ENCODE measurements around the gene TICAM2. TPM values are rescaled to one million over a fixed set of nuclear protein-coding genes. Genes with fewer than 3 reads are reported as not detected.

Gene TICAM2
- total RNA-seq, 1 experiment from 2014 or later = 1.0 TPM

- DNase-seq (ENCODE audit: low spot score) (no peak), ATAC-seq (no peak)
- POLR2A ChIA-PET = no interaction called here
- Mint-ChIP-seq H3K27me3 (ENCODE audit: low read depth) (no peaks in the 10 kb centered on the region), H3K36me3 (peaks cover 4% of the 10 kb centered on the region), H3K4me1 (peaks cover 4% of the 10 kb centered on the region), H3K4me3 (no peak overlapping the region), H3K9me3 (peaks cover 12% of the 10 kb centered on the region), H3K27ac (no peak overlapping the region)
- CTCF ChIA-PET = interaction anchor here (1.0 kb wide), 1 partner anchor 105 kb away, joined by 4 read pairs; no protein-coding TSS in a partner anchor
- TF ChIP-seq NR1H2 (CRISPR knock-in tag; IDR thresholded peaks at IDR 0.05) (no peak), ZNF671 (CRISPR knock-in tag; IDR thresholded peaks at IDR 0.05) (no peak), MLX (CRISPR knock-in tag; IDR thresholded peaks at IDR 0.05) (no peak), GTF2I (CRISPR knock-in tag; conservative IDR thresholded peaks at IDR 0.05) (no peak), RORB (CRISPR knock-in tag; IDR thresholded peaks at IDR 0.05) (no peak), IRF2 (CRISPR knock-in tag; IDR thresholded peaks at IDR 0.05; ENCODE audit: borderline replicate concordance, low read depth) (no peak), GABPB1 (CRISPR knock-in tag; IDR thresholded peaks at IDR 0.05) (no peak), CREM (CRISPR knock-in tag; IDR thresholded peaks at IDR 0.05) (no peak), HMGA2 (CRISPR knock-in tag; IDR thresholded peaks at IDR 0.05) (no peak), JAZF1 (CRISPR knock-in tag; IDR thresholded peaks at IDR 0.05) (no peak), TEAD4 (CRISPR knock-in tag; IDR thresholded peaks at IDR 0.05) (no peak), AR (CRISPR knock-in tag; IDR thresholded peaks at IDR 0.05) (no peak)
- TF ChIP-seq, protein P1, sequence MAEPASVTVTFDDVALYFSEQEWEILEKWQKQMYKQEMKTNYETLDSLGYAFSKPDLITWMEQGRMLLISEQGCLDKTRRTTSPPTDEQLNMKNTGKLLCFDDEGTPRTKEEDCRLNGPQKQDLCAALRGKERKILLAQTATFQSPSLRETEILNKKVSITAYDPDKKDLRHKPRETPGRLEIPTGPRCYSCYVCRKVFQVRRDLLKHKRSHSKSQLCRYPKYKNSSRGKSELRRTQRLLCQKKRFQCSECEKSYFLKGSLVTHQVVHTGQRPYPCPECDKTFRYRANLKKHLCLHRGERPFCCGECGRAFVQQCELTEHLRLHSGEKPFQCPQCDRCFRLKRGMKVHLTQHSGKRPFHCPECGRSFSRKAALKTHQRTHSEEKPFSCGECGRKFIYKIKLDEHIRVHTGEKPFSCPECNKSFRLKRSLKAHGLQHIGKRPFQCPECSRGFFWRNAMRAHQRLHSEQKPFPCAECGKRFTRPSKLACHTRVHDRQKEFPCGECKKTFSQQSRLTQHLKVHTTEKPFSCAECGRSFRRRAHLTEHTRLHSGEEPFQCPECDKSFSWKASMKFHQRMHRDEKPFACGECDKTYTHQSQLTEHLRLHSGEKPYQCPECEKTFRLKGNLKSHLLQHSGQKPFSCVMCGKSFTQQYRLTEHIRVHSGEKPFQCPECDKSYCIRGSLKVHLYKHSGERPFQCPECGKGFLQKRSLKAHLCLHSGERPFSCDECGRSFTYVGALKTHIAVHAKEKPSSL (CRISPR knock-in tag; conservative IDR thresholded peaks at IDR 0.05) = no peak
Observed at GRCh38 chr5:115577741-115578140, 24.5 kb downstream of the TICAM2 start.

DNA sequence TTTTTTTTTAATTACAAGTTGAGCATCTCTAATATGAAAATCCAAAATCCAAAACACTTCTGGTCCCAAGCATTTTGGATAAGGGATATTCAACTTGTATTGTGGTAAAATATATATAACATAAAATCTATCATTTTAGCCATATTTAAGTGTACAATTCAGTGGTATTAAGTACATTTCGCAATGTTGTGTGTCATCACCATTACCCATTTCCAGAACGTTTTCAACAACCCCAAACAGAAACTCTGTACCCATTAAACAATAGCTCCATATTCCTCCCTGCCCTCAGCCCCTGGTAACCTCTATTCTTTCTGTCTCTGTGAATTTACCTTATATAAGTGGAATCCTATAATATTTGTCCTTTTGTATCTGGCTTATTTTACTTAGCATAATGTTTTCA lies 24.9 kb downstream of the TICAM2 start:
- TF ChIP-seq MLX (CRISPR knock-in tag; IDR thresholded peaks at IDR 0.05) = no peak
- no peak for TF ChIP-seq MYBL2 (CRISPR knock-in tag; IDR thresholded peaks at IDR 0.05)
- no peak for TF ChIP-seq PREB (CRISPR knock-in tag; IDR thresholded peaks at IDR 0.05; ENCODE audit: borderline replicate concordance)
- no peak for TF ChIP-seq SMAD4 (CRISPR knock-in tag; IDR thresholded peaks at IDR 0.05)
- TF ChIP-seq ZBTB21 (CRISPR knock-in tag; IDR thresholded peaks at IDR 0.05; ENCODE audit: borderline replicate concordance) = no peak
- TF ChIP-seq ZNF416 (CRISPR knock-in tag; IDR thresholded peaks at IDR 0.05) = no peak
- no peak for TF ChIP-seq ZNF396 (CRISPR knock-in tag; IDR thresholded peaks at IDR 0.05; ENCODE audit: borderline replicate concordance)
- TF ChIP-seq ETV6 (CRISPR knock-in tag; IDR thresholded peaks at IDR 0.05) = no peak
- TF ChIP-seq EMX1 (CRISPR knock-in tag; IDR thresholded peaks at IDR 0.05) = no peak
- TF ChIP-seq JUN (CRISPR knock-in tag; IDR thresholded peaks at IDR 0.05) = no peak
- no peak for TF ChIP-seq MAX (CRISPR knock-in tag; IDR thresholded peaks at IDR 0.05)
- TF ChIP-seq GABPB1 (CRISPR knock-in tag; IDR thresholded peaks at IDR 0.05) = no peak
- TF ChIP-seq ESRRA (CRISPR knock-in tag; IDR thresholded peaks at IDR 0.05; ENCODE audit: borderline replicate concordance) = no peak
- TF ChIP-seq SOX15 (CRISPR knock-in tag; IDR thresholded peaks at IDR 0.05) = no peak
- no peak for TF ChIP-seq ATF3 (CRISPR knock-in tag; conservative IDR thresholded peaks at IDR 0.05)
- TF ChIP-seq, protein P1 (CRISPR knock-in tag; conservative IDR thresholded peaks at IDR 0.05) = no peak
- no peak for TF ChIP-seq ATF1 (CRISPR knock-in tag; IDR thresholded peaks at IDR 0.05)
- peaks cover 12% of the 10 kb centered on the region for H3K9me3 Mint-ChIP-seq
- no peak for DNase-seq (ENCODE audit: low spot score)
- POLR2A ChIA-PET = no interaction called here
- CTCF ChIA-PET = interaction anchor here (1.0 kb wide), 1 partner anchor 104 kb away, joined by 4 read pairs; no protein-coding TSS in a partner anchor
- H3K4me3 Mint-ChIP-seq = no peak overlapping the region
- no peak overlapping the region for H3K27ac Mint-ChIP-seq
- no peaks in the 10 kb centered on the region for H3K27me3 Mint-ChIP-seq (ENCODE audit: low read depth)
- H3K4me1 Mint-ChIP-seq = peaks cover 8% of the 10 kb centered on the region
- peaks cover 4% of the 10 kb centered on the region for H3K36me3 Mint-ChIP-seq
- ATAC-seq = no peak
